HEK293T (cell line): Measurements from ENCODE around the gene PEMT.

Experiments used
- FOXM1 ChIP-seq: fragments of 450-650 bp; IDR thresholded peaks from 2 replicates; pipeline ENCODE4 v1.6.1; 2017; ENCODE audit warnings: mild to moderate bottlenecking, borderline replicate concordance
- SP1 ChIP-seq: fragments of 450-650 bp; IDR thresholded peaks from 2 replicates; pipeline ENCODE4 v1.6.1; 2017

GRCh38 chr17:17503566-17504130 lies 87.9 kb downstream of the PEMT start:
- TF ChIP-seq SP1 (no peak), FOXM1 (no peak)
